Stomach smooth muscle (tissue), 2 donors: Measurements from ENCODE around the gene JAGN1.

Source experiments
- H3K27ac ChIP-seq: one replicate; pipeline ENCODE4 v1.7.0; 2013; ENCODE audit warnings: mild to moderate bottlenecking, low read length, inconsistent platforms
- H3K27me3 ChIP-seq, 2 donors: one replicate each; pipeline ENCODE4 v1.7.0; 2013; ENCODE audit warnings: low read length in 2 of 2; ENCODE audit not compliant: insufficient read depth in 2 of 2, control insufficient read depth in 1 of 2
- H3K36me3 ChIP-seq, 2 donors: one replicate each; pipeline ENCODE4 v1.7.0; 2013; ENCODE audit warnings: low read length in 2 of 2; ENCODE audit not compliant: control insufficient read depth in 2 of 2, insufficient read depth in 2 of 2
- H3K4me1 ChIP-seq: one replicate; pipeline ENCODE4 v1.7.0; 2013; ENCODE audit warnings: low read length; ENCODE audit not compliant: control insufficient read depth, insufficient read depth
- H3K4me3 ChIP-seq, 2 donors: one replicate each; pipeline ENCODE4 v1.7.0; 2013; ENCODE audit warnings: low read length in 2 of 2
- H3K9ac ChIP-seq, 2 donors: one replicate each; pipeline ENCODE4 v1.7.0; 2013; ENCODE audit warnings: low read length in 2 of 2, mild to moderate bottlenecking in 1 of 2
- H3K9me3 ChIP-seq, 2 donors: one replicate each; pipeline ENCODE4 v1.7.0; 2013; ENCODE audit warnings: low read length in 2 of 2; ENCODE audit not compliant: control insufficient read depth in 2 of 2
- donor health status: healthy.
- donor health status: Pancreatic carcinoma.

Gene JAGN1

DNA sequence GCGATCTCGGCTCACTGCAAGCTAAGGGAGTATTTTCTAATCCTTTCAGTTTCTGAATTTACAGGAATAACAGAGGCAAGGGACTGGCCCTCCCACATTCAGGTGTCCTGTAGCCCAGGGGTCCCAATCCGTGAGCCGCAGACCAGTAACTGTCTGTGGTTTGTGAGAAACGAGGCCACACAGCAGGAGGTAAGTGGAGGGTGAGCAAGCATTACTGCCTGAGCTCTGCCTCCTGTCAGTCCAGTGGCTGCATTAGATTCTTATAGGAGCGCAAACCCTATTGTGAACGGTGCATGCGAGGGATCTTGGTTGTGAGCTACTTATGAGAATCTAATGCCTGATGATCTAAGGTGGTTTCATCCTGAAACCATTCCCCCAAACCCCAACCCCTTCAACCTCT, 21.5 kb downstream of the JAGN1 start:
- no peak overlapping the region for H3K9ac ChIP-seq
- no peak overlapping the region for H3K27ac ChIP-seq
- H3K27me3 ChIP-seq, result no peaks in the 10 kb centered on the region
- no peaks in the 10 kb centered on the region for H3K9me3 ChIP-seq
- H3K4me1 ChIP-seq, result peaks cover 32% of the 10 kb centered on the region
- no peak overlapping the region for H3K4me3 ChIP-seq
- peaks cover 0 to 2% of the 10 kb centered on the region in 2 donors for H3K36me3 ChIP-seq

DNA sequence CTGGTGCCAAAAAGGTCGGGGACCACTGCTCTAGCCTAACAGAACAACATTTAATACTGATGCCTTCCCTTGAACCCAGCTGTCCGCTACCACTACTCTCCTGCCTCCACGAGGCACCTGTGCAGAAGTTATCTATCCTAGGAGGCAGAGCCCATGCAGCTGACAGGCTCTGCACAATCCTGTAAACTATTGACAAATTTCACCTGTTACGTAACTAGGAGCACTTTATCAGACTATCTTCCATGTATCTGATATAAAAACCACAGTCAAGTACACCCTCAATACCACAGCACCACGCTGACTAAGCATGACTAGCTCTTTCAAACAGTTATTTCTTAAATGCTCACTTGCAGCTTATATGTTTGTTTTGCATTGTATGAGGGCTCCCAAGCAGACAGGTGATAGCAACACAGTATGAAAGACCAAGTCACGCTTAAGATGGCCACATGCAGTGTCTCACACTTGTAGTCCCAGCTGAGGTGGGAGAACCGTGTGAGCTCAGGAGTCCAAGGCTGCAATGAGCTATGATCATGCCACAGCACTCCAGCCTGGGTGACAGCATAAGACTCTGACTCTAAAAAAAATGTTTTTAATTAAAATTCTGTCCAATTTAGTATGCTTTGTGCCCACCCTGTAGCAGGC, 22.0 kb downstream of the JAGN1 start:
- H3K36me3 ChIP-seq, result peaks cover 0 to 2% of the 10 kb centered on the region in 2 donors
- peaks cover 38% of the 10 kb centered on the region for H3K4me1 ChIP-seq
- no peaks in the 10 kb centered on the region for H3K9me3 ChIP-seq
- no peak overlapping the region for H3K27ac ChIP-seq
- no peak overlapping the region for H3K9ac ChIP-seq
- H3K4me3 ChIP-seq, result no peak overlapping the region
- no peaks in the 10 kb centered on the region for H3K27me3 ChIP-seq

DNA sequence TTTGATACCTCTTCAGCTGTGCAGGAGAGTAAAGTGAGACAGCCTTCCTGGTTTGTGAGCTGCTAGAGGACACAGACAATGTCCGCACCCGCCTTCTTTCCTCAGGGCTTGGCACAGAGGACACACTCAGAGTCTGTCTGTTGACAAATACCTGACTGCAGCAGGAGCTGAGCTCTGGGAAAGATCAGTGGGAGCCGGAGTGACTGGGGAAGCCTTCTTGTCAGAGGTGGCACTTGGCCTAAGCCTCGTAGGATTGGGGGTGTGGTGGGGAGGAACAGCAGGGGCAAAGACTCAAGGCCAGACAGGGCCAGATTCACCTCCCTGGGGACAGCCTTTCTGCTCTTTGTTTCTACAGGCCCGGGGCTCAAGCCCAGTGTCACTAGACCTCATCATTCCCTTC, 23.2 kb downstream of the JAGN1 start:
- Histone ChIP-seq H3K36me3 (peaks cover 0 to under 1% of the 10 kb centered on the region in 2 donors), H3K27me3 (no peaks in the 10 kb centered on the region), H3K27ac (peak overlapping the region; percentile 91), H3K4me1 (peaks cover 48% of the 10 kb centered on the region), H3K9ac (peak overlapping the region in 1 of 2 donors; percentile 42), H3K4me3 (peak overlapping the region in 1 of 2 donors; percentile 22), H3K9me3 (no peaks in the 10 kb centered on the region)

DNA sequence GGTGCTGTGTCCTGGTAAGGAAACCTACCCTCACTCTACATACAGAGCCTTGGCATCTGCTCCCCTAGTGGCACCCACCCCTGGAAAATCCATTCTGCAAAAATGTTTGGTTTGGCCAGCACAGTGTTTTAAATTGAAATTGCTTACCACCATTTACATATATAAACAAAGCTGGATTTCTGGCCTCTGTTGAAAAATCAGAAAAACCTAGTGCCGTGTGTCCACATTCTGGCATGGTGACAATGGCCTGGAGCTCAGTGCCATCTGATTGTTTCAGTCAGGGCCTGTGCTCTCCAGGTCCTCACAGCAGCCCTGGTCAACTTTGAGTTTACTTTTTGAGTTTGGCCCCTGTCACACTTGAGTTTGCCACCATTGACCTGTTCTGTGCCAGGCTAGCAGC, 23.6 kb downstream of the JAGN1 start:
- peaks cover 48% of the 10 kb centered on the region for H3K4me1 ChIP-seq
- no peak overlapping the region for H3K4me3 ChIP-seq
- H3K27me3 ChIP-seq, result no peaks in the 10 kb centered on the region
- H3K27ac ChIP-seq, result peak overlapping the region; percentile 91
- no peaks in the 10 kb centered on the region for H3K9me3 ChIP-seq
- peak overlapping the region; percentile 69 to 71 for H3K9ac ChIP-seq
- no peaks in the 10 kb centered on the region for H3K36me3 ChIP-seq

DNA sequence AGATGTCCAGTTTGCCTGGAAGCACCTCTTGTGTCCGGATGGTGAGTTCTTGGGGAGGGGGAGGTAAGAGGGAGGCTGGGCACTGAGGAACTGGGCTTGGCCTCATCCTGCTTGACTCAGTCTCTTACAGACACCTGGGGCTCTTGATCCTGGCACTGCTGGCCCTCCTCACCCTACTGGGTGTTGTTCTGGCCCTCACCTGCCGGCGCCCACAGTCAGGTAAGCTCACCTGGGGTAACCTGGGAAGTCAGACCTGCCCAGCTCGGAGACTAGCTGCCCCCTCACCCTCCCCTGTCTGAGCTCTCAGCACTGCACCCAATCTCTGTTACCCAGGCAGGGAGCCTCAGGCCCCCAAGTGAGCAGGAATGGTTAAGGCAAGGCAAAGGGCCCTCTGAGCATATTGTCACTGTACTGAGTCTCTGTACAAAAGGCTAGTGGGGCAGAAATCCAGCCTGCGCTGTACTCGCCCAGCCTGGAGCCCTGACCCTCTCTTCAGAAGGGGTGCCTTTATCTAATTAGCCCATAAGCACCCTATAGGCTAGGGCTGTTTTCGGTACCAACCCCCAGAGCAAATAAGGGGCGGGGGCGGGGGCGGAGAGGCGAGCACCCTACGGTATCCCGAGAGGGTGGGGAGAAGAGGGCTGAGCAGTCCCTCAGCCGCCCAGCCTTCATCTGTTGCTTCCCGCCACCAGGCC, 24.3 kb downstream of the JAGN1 start:
- Histone ChIP-seq H3K9me3 (no peaks in the 10 kb centered on the region), H3K27ac (peak overlapping the region; percentile 91), H3K4me1 (peaks cover 48% of the 10 kb centered on the region), H3K36me3 (no peaks in the 10 kb centered on the region), H3K4me3 (peak overlapping the region; percentile 74 to 84), H3K27me3 (no peaks in the 10 kb centered on the region), H3K9ac (peak overlapping the region; percentile 69 to 71)

DNA sequence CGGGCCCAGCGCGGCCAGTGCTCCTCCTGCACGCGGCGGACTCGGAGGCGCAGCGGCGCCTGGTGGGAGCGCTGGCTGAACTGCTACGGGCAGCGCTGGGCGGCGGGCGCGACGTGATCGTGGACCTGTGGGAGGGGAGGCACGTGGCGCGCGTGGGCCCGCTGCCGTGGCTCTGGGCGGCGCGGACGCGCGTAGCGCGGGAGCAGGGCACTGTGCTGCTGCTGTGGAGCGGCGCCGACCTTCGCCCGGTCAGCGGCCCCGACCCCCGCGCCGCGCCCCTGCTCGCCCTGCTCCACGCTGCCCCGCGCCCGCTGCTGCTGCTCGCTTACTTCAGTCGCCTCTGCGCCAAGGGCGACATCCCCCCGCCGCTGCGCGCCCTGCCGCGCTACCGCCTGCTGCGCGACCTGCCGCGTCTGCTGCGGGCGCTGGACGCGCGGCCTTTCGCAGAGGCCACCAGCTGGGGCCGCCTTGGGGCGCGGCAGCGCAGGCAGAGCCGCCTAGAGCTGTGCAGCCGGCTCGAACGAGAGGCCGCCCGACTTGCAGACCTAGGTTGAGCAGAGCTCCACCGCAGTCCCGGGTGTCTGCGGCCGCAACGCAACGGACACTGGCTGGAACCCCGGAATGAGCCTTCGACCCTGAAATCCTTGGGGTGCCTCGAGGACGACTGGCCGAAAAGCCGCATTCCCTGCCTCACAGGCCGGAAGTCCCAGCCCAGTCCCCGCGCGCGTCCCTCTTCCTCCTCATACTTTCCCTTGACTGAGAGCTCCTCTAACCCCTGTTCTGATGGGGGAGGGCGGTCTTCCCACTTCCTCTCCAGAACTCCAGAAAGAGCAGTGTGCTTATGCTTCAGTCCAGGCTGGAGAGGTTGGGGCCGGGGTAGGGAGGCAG, 25.1 kb downstream of the JAGN1 start:
- H3K36me3 ChIP-seq, result peaks cover 0 to 4% of the 10 kb centered on the region in 2 donors
- peak overlapping the region; percentile 71 for H3K9ac ChIP-seq
- peaks cover 48% of the 10 kb centered on the region for H3K4me1 ChIP-seq
- H3K9me3 ChIP-seq, result no peaks in the 10 kb centered on the region
- H3K27me3 ChIP-seq, result no peaks in the 10 kb centered on the region
- peak overlapping the region; percentile 91 for H3K27ac ChIP-seq
- peak overlapping the region; percentile 74 to 84 for H3K4me3 ChIP-seq

DNA sequence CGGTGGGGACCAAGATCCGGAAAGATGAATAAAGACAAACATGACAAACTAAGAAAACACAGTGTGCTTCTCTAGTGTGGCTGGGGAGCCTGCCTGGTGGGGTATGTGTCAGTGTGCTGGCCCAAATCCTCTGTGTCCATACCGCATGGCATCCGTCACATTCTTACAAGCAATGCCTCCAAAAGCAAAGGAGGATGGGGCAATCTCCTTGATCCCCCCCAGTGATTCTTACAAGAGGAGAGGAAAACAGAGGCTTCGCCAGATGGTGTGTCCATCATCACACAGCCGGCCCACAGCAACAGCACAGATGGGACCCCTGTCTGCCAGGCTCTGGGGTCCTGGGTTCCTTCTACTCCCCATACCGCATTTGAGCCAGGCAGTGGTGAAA, 25.9 kb downstream of the JAGN1 start:
- H3K36me3 ChIP-seq, result peaks cover 0 to 6% of the 10 kb centered on the region in 2 donors
- peaks cover 48% of the 10 kb centered on the region for H3K4me1 ChIP-seq
- H3K27ac ChIP-seq, result peak overlapping the region; percentile 91
- peak overlapping the region; percentile 74 to 84 for H3K4me3 ChIP-seq
- H3K27me3 ChIP-seq, result no peaks in the 10 kb centered on the region
- H3K9ac ChIP-seq, result peak overlapping the region; percentile 75 to 83
- no peaks in the 10 kb centered on the region for H3K9me3 ChIP-seq

DNA sequence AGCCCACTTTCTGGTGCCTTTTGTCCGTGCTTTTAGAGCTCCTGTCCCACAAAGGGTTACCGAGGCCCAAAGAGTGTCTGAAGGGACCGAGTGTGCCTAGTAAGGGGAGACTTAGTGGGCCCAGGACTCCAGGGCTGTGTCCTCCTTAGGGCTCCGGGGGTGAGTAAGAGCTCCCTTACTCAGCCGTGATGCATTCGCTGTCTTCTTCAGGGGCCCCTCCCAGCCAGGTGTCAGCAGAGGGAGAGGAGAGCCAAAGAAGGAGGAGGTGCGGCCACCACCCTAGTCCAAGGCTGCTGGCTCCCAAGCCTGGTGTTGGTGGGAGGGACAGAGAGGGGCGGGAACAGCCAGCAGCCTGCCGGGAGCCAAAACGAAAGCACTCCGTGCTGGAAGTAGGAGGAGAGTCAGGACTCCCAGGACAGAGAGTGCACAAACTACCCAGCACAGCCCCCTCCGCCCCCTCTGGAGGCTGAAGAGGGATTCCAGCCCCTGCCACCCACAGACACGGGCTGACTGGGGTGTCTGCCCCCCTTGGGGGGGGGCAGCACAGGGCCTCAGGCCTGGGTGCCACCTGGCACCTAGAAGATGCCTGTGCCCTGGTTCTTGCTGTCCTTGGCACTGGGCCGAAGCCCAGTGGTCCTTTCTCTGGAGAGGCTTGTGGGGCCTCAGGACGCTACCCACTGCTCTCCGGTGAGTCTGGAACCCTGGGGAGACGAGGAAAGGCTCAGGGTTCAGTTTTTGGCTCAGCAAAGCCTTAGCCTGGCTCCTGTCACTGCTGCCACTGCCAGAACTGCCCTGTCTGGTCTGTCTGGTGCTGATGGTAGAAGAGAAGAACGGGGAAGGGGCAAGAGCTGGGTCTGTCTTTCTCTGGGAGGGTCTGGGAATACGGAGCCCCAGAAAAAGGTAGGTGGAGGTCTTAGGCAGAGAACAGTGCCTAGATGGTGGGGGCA, 26.6 kb downstream of the JAGN1 start, which contains the start of gene IL17RC:
Gene IL17RC (plus strand): TSS at position 365 of the 947 bp plus-strand sequence. CDS start 218 bp downstream, at position 583.
- H3K27ac ChIP-seq, result peak within 1 kb of the TSS; percentile 91
- H3K36me3 ChIP-seq, result peaks cover 0 to 6% of the 10 kb centered on the region in 2 donors
- peak within 1 kb of the TSS; percentile 83 to 84 for H3K9ac ChIP-seq
- no peaks in the 10 kb centered on the region for H3K27me3 ChIP-seq
- H3K4me1 ChIP-seq, result peaks cover 48% of the 10 kb centered on the region
- no peaks in the 10 kb centered on the region for H3K9me3 ChIP-seq
- peak within 1 kb of the TSS; percentile 74 to 84 for H3K4me3 ChIP-seq

DNA sequence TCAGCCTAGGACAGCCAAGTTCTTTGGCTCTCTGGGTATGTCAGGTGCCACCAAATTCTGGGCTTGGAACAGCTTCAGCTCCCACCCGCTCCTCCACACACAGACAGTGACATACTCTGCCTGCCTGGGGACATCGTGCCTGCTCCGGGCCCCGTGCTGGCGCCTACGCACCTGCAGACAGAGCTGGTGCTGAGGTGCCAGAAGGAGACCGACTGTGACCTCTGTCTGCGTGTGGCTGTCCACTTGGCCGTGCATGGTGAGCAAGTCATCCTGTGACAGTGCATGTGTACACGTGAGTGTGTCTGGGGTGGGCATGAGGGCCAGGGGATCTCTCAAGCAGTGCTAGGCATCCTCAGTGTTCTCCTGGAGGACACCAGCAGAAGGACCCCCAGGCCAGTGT, 27.4 kb downstream of the JAGN1 start:
- H3K4me3 ChIP-seq, result peak overlapping the region; percentile 22 to 84
- H3K27me3 ChIP-seq, result no peaks in the 10 kb centered on the region
- H3K4me1 ChIP-seq, result peaks cover 48% of the 10 kb centered on the region
- peak overlapping the region; percentile 91 for H3K27ac ChIP-seq
- peaks cover 0 to 6% of the 10 kb centered on the region in 2 donors for H3K36me3 ChIP-seq
- peak overlapping the region; percentile 83 to 84 for H3K9ac ChIP-seq
- H3K9me3 ChIP-seq, result no peaks in the 10 kb centered on the region
